ENCODE measurements around the gene C3orf18. TPM values are rescaled to one million over a fixed set of nuclear protein-coding genes. Genes with fewer than 3 reads are reported as not detected.

Gene C3orf18
- total and polyA plus RNA-seq, 10 of the 15 experiments (the other 5 are each of a cell fraction or from before 2014, with no cell fraction given), result 0.06 to 3.2 (median 0.66) TPM

- TF ChIP-seq ESRRA (IDR thresholded peaks at IDR 0.05; ENCODE audit: low read length) (no peak), CHD4 (IDR thresholded peaks at IDR 0.05) (no peak), CUX1 (IDR thresholded peaks at IDR 0.05; ENCODE audit: insufficient replicate concordance, low read depth, low read length) (no peak), POLR2A (IDR thresholded peaks at IDR 0.05; ENCODE audit: low read depth, low read length) (peak; percentile 86), EGR1 (IDR thresholded peaks at IDR 0.05; ENCODE audit: borderline replicate concordance in 1 of 2, low read depth in 2 of 2, low read length in 2 of 2) (0 out of 3 replicates have a peak, but pooled peaks of 1 of the 2 experiments have one; percentile 28), TARDBP (IDR thresholded peaks at IDR 0.05; ENCODE audit: borderline replicate concordance) (no peak), MEF2B (IDR thresholded peaks at IDR 0.05; ENCODE audit: partially characterized antibody, poor library complexity, severe bottlenecking) (no peak), SP1 (IDR thresholded peaks at IDR 0.05; ENCODE audit: low read depth, low read length) (no peak), IRF4 (IDR thresholded peaks at IDR 0.05; ENCODE audit: low read depth, low read length) (0 out of 2 replicates have a peak, but pooled peaks have one; percentile 9), ZNF384 (IDR thresholded peaks at IDR 0.05; ENCODE audit: borderline replicate concordance, low read depth, low read length) (no peak), ZZZ3 (IDR thresholded peaks at IDR 0.05; ENCODE audit: control insufficient read depth, insufficient read length, low read depth) (no peak), SPI1 (IDR thresholded peaks at IDR 0.05; ENCODE audit: borderline replicate concordance, insufficient read depth, low read depth, low read length) (no peak), NKRF (conservative IDR thresholded peaks at IDR 0.05) (no peak; the same call in 1 of the 2 replicates), POLR2AphosphoS5 (IDR thresholded peaks at IDR 0.05; ENCODE audit: low read length) (0 out of 2 replicates have a peak, but pooled peaks have one; percentile 35), HDAC2 (IDR thresholded peaks at IDR 0.05) (no peak), NR2F1 (conservative IDR thresholded peaks at IDR 0.05) (0 out of 2 replicates have a peak, but pooled peaks have one; percentile 16), KAT2A (conservative IDR thresholded peaks at IDR 0.05; ENCODE audit: control insufficient read depth, low read depth, low read length) (no peak), FOXK2 (IDR thresholded peaks at IDR 0.05) (no peak), REST (IDR thresholded peaks at IDR 0.05; ENCODE audit: low read depth, low read length) (no peak)
Observed at GRCh38 chr3:50611464-50612233, 44.1 kb upstream of the C3orf18 start, which contains the start of gene CISH (continued).
